Kidney (tissue), 14 donors: Measurements from ENCODE around the gene BCKDK. TPM values are rescaled to one million over a fixed set of nuclear protein-coding genes. Genes with fewer than 3 reads are reported as not detected.

Experiments
- DNase-seq, 5 donors: peaks; one replicate each; pipeline ENCODE4 v3.0.0-alpha.2; 2013 to 2020
- FAIRE-seq: peaks from 2 replicates; lab custom pipeline; 2012; peaks lifted over from hg19 to GRCh38; lab: Jason Lieb, UNC
- H3K27ac ChIP-seq, 2 donors: one replicate each; pipeline ENCODE4 v1.7.0; 2013; ENCODE audit warnings: low read depth in 2 of 2, low read length in 2 of 2, inconsistent platforms in 1 of 2
- H3K27me3 ChIP-seq: one replicate; pipeline ENCODE4 v1.7.1; 2013; ENCODE audit warnings: low read length, inconsistent platforms; ENCODE audit not compliant: control insufficient read depth, insufficient read depth
- H3K36me3 ChIP-seq, 3 donors: one replicate each; pipeline versions ENCODE4 v1.7.0 to v1.7.1; 2013; ENCODE audit warnings: low read length in 3 of 3, control low read depth in 1 of 3, inconsistent platforms in 1 of 3; ENCODE audit not compliant: insufficient read depth in 3 of 3, control insufficient read depth in 2 of 3
- H3K4me1 ChIP-seq, 3 donors: one replicate each; pipeline versions ENCODE4 v1.7.0 to v1.7.1; 2013; ENCODE audit warnings: low read length in 3 of 3, inconsistent platforms in 1 of 3, low read depth in 1 of 3; ENCODE audit not compliant: control insufficient read depth in 2 of 3, insufficient read depth in 2 of 3
- H3K4me3 ChIP-seq, 3 donors: one replicate each; pipeline versions ENCODE4 v1.7.0 to v1.8.1; 2013; ENCODE audit warnings: low read length in 3 of 3, control low read depth in 1 of 3, inconsistent platforms in 1 of 3
- H3K9ac ChIP-seq, 3 donors: one replicate each; pipeline versions ENCODE4 v1.7.0 to v1.7.1; 2013; ENCODE audit warnings: low read length in 3 of 3, control low read depth in 1 of 3, inconsistent platforms in 1 of 3
- H3K9me3 ChIP-seq, 3 donors: one replicate each; pipeline versions ENCODE4 v1.7.0 to v1.7.1; 2013; ENCODE audit warnings: low read length in 3 of 3, control low read depth in 1 of 3, inconsistent platforms in 1 of 3; ENCODE audit not compliant: control insufficient read depth in 2 of 3, insufficient read depth in 1 of 3
- CTCF ChIP-seq: IDR thresholded peaks from 3 replicates; pipeline ENCODE4 v1.5.1; 2012; ENCODE audit warnings: mild to moderate bottlenecking, moderate library complexity, borderline replicate concordance; ENCODE audit not compliant: insufficient read depth; ENCODE audit errors: extremely low read depth
- intact Hi-C: fragments of 100-400 bp; cut with DNase I; formaldehyde crosslinking; loops from one replicate; pipeline ENCODE4 v1.11.1; 2022
- polyA plus RNA-seq: library from polyadenylated mRNA; stranded (reverse); fragments of 350-450 nt; fragmentation: Illumina TruSeq; extraction: RNeasy Lipid Tissue Mini Kit (QIAGEN cat#74804); gene quantifications from one replicate; pipeline ENCODE4 v1.2.3, GENCODE V29; 2014; ENCODE audit warnings: low read depth, low replicate concordance; ENCODE audit not compliant: insufficient read depth
- total RNA-seq: library from RNA; stranded (reverse); fragmentation: NEBNext Ultra II Directional; extraction: Animal tissue kit (Norgen Biotek cat#: 25700); gene quantifications from one replicate; pipeline ENCODE4 v1.2.1, GENCODE V29; 2021
- donor health status: control.
- donor health status: control.
- donor health status: control.
- donor health status: control.
- donor health status: control.
- donor health status: DM: yes; HTN: yes; CAD: no.
- donor health status: Normal renal cell carcinoma (clear cell type).

Gene BCKDK
- total and polyA plus RNA-seq, 2 donors from 2014 or later, result 47.6 to 70.6 TPM

GRCh38 chr16:31083981-31084380, 24.2 kb upstream of the BCKDK start:
- DNase-seq (no peak), FAIRE-seq (no peak)
- TF ChIP-seq CTCF, result no peak
- Histone ChIP-seq H3K27me3 (no peaks in the 10 kb centered on the region), H3K9me3 (no peaks in the 10 kb centered on the region), H3K27ac (no peak overlapping the region), H3K4me1 (no peaks in the 10 kb centered on the region), H3K4me3 (no peak overlapping the region), H3K36me3 (peaks cover 4 to 7% (median 7%) of the 10 kb centered on the region in 3 donors), H3K9ac (no peak overlapping the region)
- intact Hi-C loops, result no loop called here

GRCh38 chr16:31084584-31085302, 23.4 kb upstream of the BCKDK start:
- H3K9ac ChIP-seq, result no peak overlapping the region
- no peaks in the 10 kb centered on the region for H3K27me3 ChIP-seq
- no peak overlapping the region for H3K4me3 ChIP-seq
- DNase-seq (no peak), FAIRE-seq (no peak)
- no peaks in the 10 kb centered on the region for H3K4me1 ChIP-seq
- no peaks in the 10 kb centered on the region for H3K9me3 ChIP-seq
- intact Hi-C loops, result no loop called here
- H3K36me3 ChIP-seq, result peaks cover 0 to 4% (median 3%) of the 10 kb centered on the region in 3 donors
- H3K27ac ChIP-seq, result no peak overlapping the region
- no peak for TF ChIP-seq CTCF

GRCh38 chr16:31085411-31085810, 22.8 kb upstream of the BCKDK start:
- Histone ChIP-seq H3K27me3 (no peaks in the 10 kb centered on the region), H3K9ac (no peak overlapping the region)

More at GRCh38 chr16:31085411-31085810, 22.8 kb upstream of the BCKDK start:
- Histone ChIP-seq H3K9me3 (no peaks in the 10 kb centered on the region), H3K27ac (no peak overlapping the region), H3K4me1 (no peaks in the 10 kb centered on the region), H3K4me3 (no peak overlapping the region), H3K36me3 (peaks cover under 1 to 4% (median 3%) of the 10 kb centered on the region in 3 donors)
- FAIRE-seq, result no peak
- TF ChIP-seq CTCF, result no peak
- DNase-seq, result no peak
- intact Hi-C loops, result no loop called here
